GM12875 (cell line): ENCODE results near the gene ZBP1.

ENCODE experiments used
- H3K4me3 ChIP-seq: one replicate; pipeline ENCODE4 v1.5.1; 2011; ENCODE audit warnings: low read depth, low read length, control low read depth
- TF ChIP-seq, protein P1 (sequence below): IDR thresholded peaks from 2 replicates; pipeline ENCODE4 v1.5.1; 2011; ENCODE audit warnings: low read depth, mild to moderate bottlenecking, control low read depth, inconsistent platforms, low read length, moderate library complexity, borderline replicate concordance; ENCODE audit not compliant: insufficient read depth

ZBP1 gene

DNA sequence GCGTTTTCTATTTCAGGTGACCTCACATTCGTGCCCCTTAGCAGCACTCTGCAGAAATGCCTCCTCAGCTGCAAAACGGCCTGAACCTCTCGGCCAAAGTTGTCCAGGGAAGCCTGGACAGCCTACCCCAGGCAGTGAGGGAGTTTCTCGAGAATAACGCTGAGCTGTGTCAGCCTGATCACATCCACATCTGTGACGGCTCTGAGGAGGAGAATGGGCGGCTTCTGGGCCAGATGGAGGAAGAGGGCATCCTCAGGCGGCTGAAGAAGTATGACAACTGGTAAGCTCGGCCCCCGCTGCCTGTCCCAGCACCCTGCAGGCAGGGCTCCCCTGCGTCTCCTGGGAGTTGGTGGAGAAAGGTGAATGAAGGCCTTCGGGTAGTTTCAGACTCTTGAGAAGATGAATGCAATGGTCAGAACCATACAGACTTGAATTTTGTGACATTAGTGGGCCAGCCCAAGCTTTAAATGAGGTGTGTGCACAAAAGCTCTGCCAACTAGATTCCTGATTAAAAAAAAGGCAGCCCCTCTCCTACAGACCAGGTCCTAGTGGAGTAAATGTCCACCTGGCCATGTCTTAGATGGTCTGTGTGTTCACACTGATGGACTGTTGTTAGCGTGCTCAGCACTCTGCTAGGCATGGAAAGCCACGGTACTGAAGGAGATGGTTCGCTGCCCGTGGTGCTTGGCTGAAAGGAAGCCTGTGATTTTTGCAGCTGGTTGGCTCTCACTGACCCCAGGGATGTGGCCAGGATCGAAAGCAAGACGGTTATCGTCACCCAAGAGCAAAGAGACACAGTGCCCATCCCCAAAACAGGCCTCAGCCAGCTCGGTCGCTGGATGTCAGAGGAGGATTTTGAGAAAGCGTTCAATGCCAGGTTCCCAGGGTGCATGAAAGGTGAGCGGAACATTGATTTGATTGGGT is 58.6 kb downstream of the ZBP1 start:
- no peak overlapping the region for H3K4me3 ChIP-seq
- TF ChIP-seq, protein P1, sequence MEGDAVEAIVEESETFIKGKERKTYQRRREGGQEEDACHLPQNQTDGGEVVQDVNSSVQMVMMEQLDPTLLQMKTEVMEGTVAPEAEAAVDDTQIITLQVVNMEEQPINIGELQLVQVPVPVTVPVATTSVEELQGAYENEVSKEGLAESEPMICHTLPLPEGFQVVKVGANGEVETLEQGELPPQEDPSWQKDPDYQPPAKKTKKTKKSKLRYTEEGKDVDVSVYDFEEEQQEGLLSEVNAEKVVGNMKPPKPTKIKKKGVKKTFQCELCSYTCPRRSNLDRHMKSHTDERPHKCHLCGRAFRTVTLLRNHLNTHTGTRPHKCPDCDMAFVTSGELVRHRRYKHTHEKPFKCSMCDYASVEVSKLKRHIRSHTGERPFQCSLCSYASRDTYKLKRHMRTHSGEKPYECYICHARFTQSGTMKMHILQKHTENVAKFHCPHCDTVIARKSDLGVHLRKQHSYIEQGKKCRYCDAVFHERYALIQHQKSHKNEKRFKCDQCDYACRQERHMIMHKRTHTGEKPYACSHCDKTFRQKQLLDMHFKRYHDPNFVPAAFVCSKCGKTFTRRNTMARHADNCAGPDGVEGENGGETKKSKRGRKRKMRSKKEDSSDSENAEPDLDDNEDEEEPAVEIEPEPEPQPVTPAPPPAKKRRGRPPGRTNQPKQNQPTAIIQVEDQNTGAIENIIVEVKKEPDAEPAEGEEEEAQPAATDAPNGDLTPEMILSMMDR, result no peak

DNA sequence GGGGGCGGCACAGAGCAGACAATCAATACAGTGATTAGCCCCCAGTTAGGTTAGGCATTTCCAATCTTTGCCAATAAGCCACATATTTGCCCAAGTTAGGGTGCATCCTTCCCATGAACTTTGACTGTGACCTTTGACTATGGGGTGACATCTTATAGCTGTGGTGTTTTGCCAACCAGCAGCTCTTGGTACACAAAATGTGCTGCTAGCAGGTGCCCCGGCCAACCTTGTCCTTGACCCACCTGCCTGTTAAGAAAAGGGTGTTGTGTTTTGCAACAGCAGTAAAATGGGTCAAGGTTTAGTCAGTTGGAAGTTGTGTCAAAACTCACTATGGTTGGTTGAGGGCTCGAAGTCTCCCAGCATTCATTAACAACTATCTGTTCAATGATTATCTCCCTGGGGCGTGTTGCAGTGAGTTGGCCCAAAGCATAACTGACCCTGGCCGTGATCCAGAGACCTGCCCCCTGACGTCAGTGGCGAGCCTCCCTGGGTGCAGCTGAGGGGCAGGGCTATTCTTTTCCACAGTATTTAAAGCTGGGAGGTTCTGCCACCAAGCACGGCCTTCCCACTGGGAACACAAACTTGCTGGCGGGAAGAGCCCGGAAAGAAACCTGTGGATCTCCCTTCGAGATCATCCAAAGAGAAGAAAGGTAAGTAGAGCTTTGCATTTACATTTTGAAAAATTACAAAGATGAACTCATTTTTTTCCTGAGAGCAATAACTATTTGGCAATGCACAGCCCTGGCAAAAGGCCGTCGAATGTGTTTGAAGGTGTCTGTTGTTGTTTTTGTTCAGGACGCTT is 59.5 kb downstream of the ZBP1 start, which contains the start of gene PCK1:
TSS of gene PCK1 (plus strand) at position 557 of the 802 bp plus-strand sequence. CDS start 302 bp downstream, outside the sequence.
- TF ChIP-seq, protein P1, result no peak
- no peak within 1 kb of the TSS for H3K4me3 ChIP-seq

DNA sequence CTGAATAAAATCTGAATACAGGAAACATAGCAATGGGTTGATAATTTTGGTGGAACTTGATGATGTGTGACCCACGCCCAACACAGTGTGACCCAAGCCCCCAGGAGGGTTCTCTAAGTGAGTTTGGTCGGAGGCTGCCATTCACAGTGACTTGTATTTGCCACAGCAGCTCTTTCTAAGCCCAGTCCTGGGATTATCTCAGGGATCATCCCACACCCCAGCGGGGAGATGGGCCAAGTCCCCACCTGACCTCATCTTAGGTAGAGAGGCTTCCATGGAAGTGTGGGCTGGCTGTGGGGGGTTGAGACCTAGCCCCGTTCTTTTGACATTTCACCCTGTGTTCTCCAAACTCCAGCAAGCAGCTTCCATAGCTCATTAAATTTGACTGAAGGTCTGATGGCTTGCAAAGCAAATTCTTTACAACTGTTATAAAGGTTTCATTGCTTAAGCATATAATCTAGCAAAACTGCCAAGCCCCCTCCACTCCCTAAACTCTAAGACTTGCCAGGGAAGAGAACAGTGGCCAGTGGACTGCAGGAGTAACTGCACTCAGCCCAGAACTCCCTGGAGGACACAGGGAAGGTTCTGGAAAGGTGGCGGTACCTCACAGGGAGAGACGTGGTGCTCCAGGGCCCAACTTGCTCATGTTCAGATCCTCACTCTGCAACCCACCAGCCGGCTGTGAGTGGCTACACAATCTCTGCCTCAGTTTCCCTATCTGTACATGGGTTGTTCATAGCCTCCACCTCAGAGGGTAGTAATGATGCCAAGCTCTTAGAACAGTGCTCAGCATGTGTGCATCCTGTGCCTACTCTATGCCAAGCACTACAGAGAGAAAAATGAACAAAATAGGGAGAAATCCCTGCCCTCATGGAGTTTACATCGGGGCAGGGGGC is 60.3 kb downstream of the ZBP1 start:
- no peak overlapping the region for H3K4me3 ChIP-seq
- TF ChIP-seq, protein P1, result no peak

DNA sequence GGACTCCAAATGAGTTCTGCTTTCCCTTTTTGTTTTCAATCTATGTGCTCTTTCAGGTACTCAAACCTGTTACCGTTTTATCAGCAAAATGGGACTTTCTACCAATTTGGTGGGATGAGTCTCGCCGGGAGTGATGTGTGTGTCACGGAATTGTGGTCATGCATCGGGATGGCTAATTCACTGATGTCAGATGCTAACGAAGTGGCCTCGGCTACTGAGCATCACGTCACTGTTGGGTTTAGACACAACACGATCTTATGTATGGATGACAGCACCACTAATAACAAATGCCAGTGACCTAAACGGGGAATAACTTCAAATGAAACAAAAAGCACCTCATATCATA is 61.0 kb downstream of the ZBP1 start:
- no peak overlapping the region for H3K4me3 ChIP-seq
- TF ChIP-seq, protein P1, result no peak

DNA sequence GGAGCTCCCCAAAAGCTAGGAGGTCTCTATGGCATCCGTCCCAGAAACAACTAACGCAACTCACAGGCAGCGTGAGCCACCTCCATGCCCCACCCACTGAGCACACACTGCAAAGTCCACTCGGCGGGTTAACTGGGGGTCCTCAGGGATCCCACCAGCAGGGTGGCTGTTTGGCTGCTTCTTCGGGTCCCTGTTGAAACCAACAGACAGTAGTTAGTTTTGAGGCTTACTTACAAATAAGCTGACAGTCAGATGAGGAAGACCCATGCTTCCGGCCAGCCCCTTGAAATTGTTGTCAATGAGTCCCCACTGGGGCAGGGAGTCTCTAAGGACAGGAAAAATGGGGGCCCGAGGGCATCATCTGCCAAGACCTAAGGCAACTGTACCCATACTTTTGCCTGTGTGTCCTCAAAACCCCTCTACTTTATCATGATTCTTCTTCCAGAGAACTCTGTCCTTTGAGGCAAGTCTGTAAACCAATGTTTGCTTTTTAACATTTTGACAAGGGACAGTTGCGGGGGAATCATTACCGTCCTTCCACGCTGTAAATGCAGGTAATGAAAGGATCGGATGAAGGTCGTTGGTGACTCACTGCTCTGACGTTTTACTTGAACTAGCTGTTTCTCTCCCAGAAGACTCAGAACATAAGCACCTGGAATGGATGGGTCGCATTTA is 61.5 kb downstream of the ZBP1 start:
- H3K4me3 ChIP-seq, result no peak overlapping the region
- TF ChIP-seq, protein P1, result no peak

DNA sequence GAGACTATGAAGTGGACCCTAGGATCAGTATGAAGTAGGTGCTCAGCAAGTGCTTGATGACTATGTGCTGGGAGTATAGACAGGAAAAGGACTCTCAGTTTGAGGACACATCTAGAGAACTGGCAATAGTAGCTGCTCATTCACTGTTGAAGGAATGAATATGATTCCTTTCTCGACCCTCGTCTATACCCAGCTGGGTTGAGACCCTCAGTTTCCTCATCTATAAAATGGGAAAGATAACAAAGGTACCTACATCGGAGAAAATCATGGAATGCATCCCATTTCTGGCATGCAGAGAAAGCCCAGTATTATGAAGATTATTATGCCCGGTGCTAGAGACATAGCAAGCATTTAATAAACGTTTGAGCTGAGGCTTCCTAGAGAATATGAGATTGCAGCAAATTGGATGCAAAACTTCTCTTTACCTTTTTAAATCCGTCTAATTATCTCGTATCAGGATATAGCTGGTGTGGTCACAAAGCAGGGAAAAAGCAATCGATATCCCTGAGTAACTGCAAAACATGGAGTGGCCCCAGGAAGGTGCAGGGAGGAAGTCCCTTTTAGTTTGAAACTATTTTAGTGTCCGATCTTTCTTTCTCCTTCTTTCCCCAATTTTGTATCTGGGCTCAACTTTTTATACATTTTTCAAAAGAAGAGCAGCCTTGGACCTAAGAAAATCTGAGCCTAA is 62.2 kb downstream of the ZBP1 start:
- H3K4me3 ChIP-seq, result no peak overlapping the region
- TF ChIP-seq, protein P1, result no peak
